GM19328 (cell line): ENCODE data around the gene VAMP8.
"Not testable (repeated sequence)": the region's sequence is repeated elsewhere in the genome, so short reads cannot be mapped to it uniquely, and the experiment has no call there.

Experiments used
- ATAC-seq: cut with Tn5 transposase; IDR thresholded peaks from one replicate; pipeline ENCODE4 v1.9.1; 2021; ENCODE audit warnings: mild to moderate bottlenecking, moderate library complexity; ENCODE audit not compliant: unreplicated experiment

VAMP8 gene

GRCh38 chr2:85547089-85547858 is 30.1 kb upstream of the VAMP8 start:
- ATAC-seq: no peak

GRCh38 chr2:85547859-85548607 is 29.4 kb upstream of the VAMP8 start:
- no peak for ATAC-seq

GRCh38 chr2:85548608-85548900 is 28.8 kb upstream of the VAMP8 start:
- ATAC-seq: no peak

- ATAC-seq: no peak
These were observed 28.3 kb upstream of the VAMP8 start for GRCh38 chr2:85549095-85549494.

GRCh38 chr2:85549826-85550225 is 27.6 kb upstream of the VAMP8 start:
- no peak for ATAC-seq

- no peak for ATAC-seq
These were observed 26.9 kb upstream of the VAMP8 start for GRCh38 chr2:85550486-85550885.

GRCh38 chr2:85551698-85552678 is 25.4 kb upstream of the VAMP8 start:
- peak; percentile 61 for ATAC-seq

- ATAC-seq: no peak
These were observed 24.2 kb upstream of the VAMP8 start for GRCh38 chr2:85553184-85553583.

GRCh38 chr2:85554980-85555612 is 22.3 kb upstream of the VAMP8 start:
- ATAC-seq: no peak

- no peak for ATAC-seq
These were observed 20.3 kb upstream of the VAMP8 start for GRCh38 chr2:85557130-85557529.

GRCh38 chr2:85558160-85558559 is 19.2 kb upstream of the VAMP8 start:
- ATAC-seq: no peak

- ATAC-seq: not testable (repeated sequence)
These were observed 17.0 kb upstream of the VAMP8 start for GRCh38 chr2:85560403-85560726.

GRCh38 chr2:85560812-85561279 is 16.5 kb upstream of the VAMP8 start:
- no peak for ATAC-seq

- peak; percentile 90 for ATAC-seq
These were observed 15.8 kb upstream of the VAMP8 start, which contains the start of gene GGCX for GRCh38 chr2:85561280-85562212. Gene GGCX (minus strand): TSS chr2:85561493. CDS start chr2:85561428, 65 bp downstream.

- ATAC-seq: no peak
These were observed 13.2 kb upstream of the VAMP8 start for GRCh38 chr2:85564144-85564563.

GRCh38 chr2:85566265-85566664 is 11.1 kb upstream of the VAMP8 start:
- no peak for ATAC-seq

GRCh38 chr2:85575739-85576138 is 1.6 kb upstream of the VAMP8 start:
- no peak for ATAC-seq

GRCh38 chr2:85577063-85577385 is 362 bp upstream of the VAMP8 start:
- no peak for ATAC-seq

GRCh38 chr2:85578243-85579180 is 1.1 kb downstream of the VAMP8 start:
- peak; percentile 32 for ATAC-seq
